HL-60/S4 treated with retinoic acid at 250 ng/mL for 4 days and 3 days (cell line): ENCODE data around the gene PRICKLE3.
"Not testable (repeated sequence)": the region's sequence is repeated elsewhere in the genome, so short reads cannot be mapped to it uniquely, and the experiment has no call there.

Experiments used
- in situ Hi-C: fragments of 300-500 bp; cut with MboI; formaldehyde crosslinking; loops from 2 replicates; pipeline ENCODE4 v1.7.0; 2022; ENCODE audit warnings: low sequenced_read_pairs

PRICKLE3 gene

DNA sequence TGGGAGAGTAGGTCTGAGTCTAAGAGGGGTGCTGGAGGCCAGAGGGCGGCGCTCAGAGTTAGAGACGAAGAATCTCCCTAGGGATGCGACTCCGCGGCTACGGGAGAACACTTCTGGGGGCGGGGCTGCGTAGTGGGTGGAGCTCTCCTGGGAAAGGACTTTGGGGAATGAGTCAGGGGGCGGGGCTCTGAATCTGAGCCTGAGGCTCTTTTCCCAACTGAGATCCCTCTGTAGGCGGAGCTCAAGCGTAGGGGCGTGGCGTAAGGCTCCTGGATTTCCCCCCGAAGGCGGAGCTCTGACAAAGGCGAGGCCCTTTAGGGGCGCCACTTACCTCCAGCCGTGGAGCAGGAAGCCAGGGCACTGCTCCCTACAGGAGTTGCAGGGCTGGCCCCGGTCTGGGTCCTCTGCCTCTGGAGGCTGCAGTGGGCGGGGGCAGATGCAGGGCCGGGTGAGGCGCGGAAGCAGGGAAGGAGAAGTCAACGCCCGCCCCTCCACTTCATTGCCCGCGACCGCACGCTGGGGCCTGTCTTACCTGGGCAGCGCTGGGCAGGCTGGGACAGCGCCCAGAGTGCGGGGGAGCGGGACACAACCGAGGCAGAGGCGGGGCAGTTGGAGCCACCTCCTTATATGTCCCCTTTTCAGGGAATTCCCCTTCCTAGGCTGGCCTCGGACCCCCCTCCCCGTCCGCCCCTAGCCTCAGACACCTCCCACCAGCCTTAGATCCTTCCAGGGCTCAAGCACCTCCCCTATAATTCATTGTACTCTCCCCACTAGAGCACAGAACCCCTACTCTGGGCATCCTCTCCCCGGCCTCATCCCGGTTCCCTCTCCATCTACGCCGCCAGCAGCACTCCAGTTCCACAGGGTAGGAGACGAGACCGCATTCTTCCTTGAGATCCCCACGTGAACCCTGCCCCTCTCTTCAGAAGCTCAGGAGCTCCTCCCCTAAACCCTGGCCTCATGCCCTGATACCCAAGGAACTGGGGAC is 1.6 kb downstream of the PRICKLE3 start:
- in situ Hi-C loops, result no loop called here

DNA sequence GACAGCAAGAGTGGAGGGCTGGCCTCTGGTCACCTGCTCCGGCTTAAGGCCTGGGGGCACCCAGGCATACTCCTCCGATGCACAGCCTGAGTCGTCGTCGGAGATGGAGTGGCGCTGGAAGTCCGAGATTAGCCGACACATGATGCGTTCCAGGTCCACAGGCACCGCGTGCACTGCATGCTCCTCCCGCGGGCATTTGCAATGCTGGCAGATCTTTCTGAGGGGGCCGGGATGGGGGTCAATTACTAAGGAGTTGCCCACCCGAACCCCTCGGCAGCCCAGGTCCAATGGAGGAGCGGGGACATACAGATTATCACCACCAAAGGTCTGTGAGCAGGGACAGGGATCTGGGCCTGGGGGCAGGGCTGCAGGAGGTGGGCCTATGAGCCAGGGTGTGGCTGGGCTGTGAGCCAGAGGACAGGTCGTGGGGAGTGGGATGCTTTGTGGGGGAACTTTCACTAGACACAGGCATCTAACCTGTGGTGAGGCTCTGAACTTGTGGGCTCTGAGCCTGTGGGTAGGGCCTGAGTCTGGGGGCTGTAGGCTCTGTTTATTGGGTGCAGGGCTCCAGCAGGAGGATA is 2.4 kb downstream of the PRICKLE3 start:
- in situ Hi-C loops, result no loop called here

DNA sequence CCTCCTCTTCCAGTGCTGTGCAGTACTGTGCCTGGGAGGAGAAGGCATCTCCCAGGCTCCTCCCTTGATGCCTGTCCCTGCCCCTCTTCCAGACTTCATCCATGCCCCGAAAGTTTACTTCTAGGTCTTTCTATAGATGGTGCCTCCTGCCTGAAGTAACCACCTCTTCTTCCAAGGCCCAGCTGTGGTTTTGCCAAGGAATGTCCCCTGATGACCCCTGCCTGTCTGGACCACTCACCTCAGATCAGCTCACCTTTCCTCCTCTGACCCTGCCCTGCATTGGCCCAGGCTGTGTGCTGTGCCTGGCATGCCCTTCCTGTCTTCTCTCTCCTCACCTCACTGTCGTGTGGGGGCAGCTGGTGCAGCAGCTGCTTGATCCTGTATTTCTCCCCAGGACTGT is 6.8 kb downstream of the PRICKLE3 start:
- in situ Hi-C loops, result no loop called here

DNA sequence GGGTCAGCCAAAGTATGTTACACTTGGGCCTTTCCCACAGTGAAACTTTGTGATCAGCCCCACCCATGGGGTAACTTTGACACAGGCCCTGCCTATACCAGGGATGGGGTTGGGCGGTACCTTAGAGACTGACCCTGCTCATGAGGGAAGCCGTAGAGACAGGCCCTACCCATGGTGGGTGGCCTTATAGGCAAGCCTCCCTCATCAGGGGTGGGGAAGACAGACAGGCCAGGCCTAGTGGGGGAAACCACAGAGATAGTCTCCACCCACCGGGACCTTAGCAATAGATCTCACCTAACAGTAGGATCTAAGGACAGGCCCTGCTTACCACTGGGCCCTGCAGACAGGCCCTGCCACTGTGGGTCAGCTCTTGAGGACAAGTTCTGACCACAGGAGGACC is 7.6 kb downstream of the PRICKLE3 start:
- in situ Hi-C loops, result no loop called here

DNA sequence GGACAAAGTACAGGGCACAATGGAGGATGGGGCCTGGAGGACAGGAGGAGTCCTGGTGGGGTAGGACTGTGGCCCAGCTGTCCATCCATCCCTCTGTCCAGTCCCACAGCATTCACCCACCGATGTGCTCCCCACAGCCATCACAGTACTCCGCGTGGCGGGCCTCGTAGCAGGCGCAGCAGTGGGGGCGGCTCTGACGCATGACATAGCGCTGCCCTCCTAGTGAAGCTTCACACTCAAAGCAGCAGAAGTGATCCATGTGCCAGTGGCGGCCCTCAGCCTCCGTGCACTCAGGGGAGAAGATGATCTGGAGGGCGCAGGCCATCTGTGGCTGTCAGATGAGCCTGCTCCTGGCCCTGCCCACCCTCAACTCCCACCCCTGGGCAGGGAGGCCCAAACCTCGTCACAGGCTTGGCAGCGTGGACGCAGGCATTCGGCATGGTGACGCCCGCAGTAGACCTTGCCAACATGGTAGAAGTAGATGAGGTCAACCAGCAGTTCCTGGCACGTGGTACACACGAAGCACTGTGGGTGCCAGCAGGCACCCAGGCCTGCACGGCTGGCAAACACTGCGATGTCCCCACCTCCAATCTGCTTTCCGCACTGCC is 8.2 kb downstream of the PRICKLE3 start:
- in situ Hi-C loops, result no loop called here

DNA sequence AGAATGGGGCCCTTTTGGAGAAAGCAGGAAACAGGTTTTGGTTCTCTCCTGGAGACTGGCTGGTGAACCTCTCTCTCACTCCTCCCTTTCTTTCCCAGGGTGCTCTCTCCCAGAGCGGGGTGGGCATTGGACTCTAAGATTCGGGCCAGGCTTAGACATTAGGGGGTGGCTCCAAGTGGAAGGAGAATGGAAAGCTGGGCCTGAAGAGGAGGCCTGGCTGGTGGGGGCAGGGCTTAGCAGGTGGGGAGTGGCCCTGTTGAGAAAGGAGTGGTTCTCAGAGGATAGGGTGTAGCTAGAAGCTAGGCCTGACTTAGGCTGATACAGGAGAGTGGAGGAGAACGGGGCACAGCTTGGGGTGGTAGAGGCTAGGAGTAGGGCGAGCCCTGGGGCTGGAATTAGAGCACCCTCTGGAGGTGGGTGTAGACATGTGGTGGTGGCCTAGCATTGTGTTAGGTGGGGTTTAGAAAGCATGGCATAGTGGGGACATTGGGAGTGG is 8.8 kb downstream of the PRICKLE3 start:
- in situ Hi-C loops, result no loop called here

DNA sequence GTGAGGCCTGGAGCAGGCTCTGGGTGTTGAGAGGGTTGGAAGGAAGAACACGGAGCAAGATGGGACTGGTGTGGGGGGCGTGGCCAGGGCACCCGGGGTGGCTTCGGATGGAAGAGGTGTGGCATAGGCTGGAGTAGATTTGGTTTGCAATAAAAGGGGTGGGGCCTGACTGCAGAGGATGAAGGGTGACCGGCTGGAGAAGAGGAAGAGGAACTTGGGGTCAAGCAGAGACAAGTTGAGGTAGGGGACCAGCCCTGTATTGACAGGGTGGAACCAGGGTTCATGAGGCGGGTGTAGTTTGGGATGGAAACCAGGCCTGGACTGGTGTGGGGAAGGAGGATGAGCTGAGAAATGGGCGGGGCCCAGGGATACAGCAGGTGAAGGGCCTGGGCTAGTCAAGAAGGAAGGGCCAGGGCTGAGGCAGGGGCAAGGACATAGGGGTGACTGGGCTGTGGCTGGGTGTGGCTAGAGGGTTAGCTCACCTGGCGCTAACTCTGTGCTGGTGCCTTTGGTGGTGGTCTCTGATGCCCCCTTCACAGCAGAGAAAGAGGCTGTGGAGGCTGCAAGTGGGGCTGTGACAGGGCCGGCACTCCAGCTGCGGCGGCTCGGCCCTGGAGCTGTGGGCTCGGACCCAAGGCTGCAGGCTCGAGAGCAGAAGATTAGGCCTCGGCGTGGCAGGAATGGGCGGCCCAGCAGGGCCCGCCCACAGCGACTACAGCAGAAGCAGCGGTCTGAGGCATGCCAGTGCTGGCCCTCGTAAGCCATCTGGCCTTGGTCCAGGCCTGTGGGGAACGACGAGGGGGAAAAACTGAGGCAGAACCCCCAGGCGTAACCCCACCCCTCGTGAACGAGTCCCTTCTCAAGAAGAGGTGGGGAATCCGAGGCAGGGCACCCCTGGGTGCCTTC is 9.5 kb downstream of the PRICKLE3 start:
- in situ Hi-C loops, result no loop called here

DNA sequence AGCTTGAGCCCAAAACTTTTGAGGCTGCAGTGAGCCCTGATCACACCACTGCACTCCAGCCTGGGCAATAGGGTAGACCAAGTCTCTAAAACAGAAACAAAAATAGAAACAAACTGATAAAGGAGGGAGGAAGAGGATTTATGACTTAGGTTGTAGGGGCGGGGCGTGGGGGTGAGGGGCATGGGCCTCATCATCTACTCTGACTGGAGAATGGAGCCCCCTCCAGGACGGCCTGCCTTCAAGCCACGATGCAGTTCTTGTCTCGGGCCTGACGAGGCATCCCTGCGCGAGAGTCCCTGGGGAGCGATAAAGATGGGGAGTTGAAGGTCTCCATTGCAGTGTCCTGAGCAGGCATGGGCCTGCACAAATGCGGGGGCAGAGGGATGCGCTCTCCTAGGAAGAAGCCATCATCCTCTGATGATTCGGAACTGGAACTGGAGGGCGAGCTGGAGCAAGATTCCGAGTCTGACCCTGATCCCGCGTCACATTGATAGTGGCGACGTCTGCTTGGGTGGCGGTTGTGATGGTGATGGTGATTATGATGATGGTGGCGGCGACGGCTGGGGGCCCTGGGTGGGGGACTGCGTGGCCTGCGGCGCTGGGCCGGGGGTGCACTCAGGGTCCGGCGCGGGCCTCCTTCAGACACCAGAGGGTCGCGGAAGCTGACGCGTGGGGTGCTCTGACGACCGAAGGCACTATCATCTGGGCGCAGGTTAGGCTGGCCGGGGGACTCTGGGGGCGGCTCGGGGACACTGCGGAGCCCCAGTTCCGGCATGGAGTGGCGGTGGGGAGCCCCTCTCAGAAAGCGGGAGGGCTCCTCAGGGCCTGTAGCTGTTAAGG is 10.5 kb downstream of the PRICKLE3 start:
- in situ Hi-C loops, result no loop called here

DNA sequence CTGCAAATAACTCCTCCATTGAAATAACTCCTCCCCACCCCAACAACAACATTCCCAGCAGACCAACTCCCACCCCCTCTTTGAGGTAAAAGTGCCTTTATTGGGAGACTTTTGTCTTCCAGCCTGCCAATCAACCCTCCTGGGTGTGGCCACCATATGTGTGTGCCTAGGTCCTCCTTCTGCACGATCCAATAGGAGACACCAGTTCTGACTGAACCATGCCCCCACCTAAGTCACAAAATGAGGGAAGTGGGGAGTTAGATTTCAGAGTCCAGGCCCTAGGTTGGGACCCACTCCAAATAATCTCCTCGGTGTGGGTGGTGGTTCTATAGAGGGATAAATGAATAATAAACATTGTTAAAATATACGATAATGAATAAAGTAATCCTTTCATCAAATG is 11.4 kb downstream of the PRICKLE3 start:
- in situ Hi-C loops, result no loop called here

DNA sequence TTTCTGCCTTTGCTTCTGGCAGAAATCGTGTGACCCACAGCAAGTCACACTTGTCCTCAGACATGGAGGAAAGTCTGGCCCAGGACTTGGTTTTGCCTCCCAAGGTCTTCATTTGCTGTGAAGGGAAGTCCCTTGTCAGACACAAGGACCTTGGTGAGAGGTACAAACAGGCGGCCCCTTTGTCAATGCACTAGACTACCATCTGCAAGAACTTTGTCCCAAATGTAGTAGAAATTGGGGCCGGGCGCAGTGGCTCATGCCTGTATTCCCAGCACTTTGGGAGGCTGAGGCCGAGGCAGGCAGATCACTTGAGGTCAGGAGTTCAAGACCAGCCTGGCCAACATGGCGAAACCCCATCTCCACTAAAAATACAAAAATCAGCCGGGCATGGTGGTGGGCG is 12.6 kb downstream of the PRICKLE3 start:
- in situ Hi-C loops, result not testable (repeated sequence)

DNA sequence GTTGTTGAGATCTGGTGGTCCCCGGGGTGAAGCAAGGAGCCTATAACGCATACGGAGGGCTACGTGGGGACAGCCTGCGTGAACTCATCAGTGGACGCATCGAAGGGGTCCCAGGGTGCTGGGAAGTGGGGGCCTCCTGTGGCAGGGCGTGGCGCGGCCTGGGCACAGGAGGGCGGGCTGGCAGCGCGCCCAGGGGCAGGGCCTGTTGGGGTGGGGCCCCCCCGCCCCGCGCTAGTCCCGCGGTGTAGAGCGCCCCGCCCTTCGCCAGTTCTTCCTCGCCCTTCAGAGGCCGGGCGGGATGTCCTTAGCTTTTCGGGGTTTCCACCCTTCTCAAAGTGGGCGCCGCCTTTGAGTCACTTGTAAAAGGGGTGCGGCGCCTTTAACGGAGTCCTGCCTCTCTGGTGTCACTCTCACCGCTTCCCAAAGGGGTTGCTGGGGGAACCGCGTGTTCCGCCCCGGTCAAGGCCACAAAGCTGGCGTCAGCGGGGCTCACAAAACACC is 13.8 kb downstream of the PRICKLE3 start:
- in situ Hi-C loops, result no loop called here

DNA sequence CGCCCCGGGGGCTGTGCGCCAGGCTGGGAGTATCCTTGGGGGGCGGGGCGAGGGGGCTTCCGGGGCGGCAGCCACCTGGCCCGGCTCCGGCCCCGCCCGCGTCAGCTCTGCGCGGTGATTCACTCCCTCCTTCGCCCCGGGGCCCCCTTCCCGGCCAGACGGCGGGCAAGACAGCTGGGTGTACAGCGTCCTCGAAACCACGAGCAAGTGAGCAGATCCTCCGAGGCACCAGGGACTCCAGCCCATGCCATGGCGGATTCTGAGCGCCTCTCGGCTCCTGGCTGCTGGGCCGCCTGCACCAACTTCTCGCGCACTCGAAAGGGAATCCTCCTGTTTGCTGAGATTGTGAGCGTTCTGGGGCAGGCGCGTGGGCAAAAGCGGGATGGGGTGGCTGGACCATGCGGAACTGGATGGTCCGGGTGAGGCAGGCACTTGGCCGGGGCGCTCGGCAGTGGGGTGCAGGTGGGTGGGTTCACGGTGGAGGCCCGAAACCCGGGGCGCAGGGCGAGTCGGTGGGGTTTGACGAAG is 14.4 kb downstream of the PRICKLE3 start, which contains the start of gene PLP2:
TSS of gene PLP2 (plus strand) at position 147 of the 528 bp plus-strand sequence. CDS start at position 250, 103 bp downstream.
- in situ Hi-C loops, result no loop called here

DNA sequence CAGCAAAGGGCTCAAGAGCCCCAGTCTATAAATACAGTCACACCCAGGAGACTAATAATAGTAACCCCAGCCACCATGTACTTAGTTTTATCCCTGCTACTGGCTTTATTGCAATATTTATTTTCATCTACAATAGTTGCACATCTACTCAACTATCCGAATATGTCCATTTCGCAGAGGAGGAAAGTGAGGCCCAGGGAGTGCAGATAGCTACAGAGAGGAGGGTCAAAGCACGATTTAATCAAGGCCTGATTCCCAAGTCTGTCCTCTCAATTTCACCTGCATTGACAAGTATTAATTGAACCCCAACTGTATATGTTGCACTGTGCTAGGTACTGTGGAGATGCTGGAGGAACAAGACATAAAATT is 18.4 kb downstream of the PRICKLE3 start:
- in situ Hi-C loops, result no loop called here

DNA sequence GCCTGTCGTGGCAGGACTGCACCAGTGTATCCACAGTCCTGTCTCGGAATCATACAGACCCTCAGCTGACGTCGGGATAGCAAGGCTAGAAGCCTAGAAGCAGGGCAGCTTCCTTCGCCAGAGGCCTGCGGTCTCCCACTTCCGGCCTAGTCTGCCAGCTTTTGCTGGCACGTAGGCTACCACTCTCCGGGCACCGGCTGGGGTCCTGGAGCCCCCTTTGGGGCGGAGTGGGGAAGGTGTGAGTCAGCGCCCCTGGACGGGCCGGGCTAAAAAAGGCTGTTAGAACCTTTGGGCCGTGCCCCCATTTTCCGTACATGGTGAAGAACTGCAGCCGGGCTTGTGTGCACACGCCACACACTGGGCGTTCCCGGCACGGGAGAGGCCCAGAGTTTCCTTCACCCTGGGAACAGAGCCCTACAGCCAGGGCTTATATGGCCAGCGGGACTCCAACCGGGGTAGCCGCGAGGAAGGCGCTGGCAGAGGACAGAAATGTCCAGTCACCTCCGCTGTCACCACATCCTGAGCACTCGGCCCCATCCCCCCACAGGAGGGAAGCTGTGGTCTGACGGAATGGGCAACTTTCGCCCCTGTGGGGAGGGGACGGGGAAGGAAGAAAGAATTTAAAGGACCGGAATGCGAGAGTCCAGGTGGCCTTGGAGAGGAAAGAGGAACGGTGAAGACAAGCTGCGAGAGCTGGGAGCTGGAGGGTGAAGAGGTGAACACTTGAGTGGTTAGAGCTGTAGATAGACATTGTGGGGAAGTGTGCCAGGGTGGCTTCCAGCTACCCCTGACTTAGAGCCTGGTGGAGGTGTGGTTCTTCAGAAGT is 19.0 kb downstream of the PRICKLE3 start:
- in situ Hi-C loops, result no loop called here

DNA sequence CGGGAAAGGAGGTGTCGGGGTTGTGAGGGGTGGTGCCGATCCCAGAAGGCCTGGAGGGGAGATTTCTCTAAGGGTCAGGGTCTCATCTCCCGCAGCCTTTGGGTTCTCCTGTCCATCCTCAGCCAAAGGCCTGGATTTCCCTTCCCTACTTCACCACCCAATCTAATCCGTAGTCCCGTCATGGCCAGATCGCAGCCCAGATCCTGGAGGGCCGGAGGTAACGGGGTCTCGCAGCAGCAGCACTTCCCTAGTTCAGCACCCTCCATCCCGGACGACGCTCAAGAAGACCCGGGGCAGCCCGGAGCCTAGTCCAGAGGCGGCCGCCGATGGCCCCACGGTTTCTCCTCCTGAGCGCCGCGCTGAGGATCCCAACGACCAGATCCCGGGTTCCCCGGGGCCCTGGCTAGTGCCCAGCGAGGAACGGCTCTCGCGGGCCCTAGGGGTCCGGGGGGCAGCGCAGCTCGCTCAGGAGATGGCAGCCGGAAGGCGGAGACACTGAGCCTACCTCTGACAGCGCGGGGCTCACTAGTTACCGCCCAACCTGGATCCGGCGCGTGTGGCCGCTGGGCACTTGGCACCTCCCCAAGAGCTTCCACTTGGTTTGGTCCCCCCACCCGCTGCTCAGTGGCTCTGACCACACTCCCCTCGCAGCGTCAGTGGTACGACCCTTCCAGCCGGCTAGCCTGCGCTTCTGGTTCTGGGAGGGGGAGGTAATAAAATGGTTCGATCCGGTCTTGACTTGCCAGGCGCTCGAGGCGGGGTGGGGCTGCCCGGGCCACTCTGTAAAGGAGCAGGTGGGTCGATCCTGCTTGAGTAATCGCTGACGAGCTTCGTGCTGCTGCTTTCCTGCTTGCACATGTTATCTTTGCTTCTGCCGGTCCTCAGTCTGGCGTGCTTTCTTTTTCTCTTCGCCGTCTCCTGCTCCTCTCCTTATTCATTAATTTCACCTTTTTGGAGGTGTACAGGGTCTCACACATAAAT is 20.0 kb downstream of the PRICKLE3 start:
- in situ Hi-C loops, result no loop called here

DNA sequence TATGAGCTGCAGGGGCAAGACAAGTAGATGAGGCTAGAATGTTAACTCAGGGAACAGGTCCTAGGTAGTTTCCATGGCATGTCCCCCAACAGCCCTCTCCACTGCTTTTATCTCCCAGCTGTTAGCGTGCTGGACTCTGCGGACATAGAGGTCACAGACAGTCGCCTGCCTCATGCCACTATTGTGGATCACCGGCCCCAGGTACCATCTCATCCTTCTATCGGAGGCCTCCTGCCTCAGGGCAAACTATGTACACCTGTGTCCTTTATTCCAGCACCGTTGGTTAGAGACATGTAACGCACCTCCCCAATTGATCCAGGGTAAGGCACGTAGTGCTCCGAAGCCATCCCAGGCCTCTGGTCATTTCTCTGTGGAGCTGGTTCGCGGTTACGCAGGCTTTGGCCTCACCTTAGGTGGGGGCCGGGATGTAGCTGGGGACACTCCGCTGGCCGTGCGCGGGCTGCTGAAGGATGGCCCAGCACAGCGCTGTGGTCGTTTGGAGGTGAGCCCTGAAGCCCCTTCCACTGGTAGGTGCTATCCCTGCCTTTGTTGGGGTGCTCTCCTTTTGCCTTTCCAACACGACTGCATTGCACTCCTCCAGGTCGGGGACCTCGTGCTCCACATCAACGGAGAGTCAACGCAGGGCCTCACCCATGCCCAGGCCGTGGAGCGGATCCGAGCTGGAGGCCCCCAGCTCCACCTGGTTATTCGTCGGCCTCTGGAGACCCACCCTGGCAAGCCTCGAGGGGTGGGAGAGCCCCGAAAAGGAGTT is 21.4 kb downstream of the PRICKLE3 start:
- in situ Hi-C loops, result no loop called here
